GM21367 (cell line): ENCODE results near the gene CLUH.

Experiments used
- ATAC-seq: cut with Tn5 transposase; IDR thresholded peaks from one replicate; pipeline ENCODE4 v1.9.1; 2021; ENCODE audit not compliant: unreplicated experiment

The CLUH gene

DNA sequence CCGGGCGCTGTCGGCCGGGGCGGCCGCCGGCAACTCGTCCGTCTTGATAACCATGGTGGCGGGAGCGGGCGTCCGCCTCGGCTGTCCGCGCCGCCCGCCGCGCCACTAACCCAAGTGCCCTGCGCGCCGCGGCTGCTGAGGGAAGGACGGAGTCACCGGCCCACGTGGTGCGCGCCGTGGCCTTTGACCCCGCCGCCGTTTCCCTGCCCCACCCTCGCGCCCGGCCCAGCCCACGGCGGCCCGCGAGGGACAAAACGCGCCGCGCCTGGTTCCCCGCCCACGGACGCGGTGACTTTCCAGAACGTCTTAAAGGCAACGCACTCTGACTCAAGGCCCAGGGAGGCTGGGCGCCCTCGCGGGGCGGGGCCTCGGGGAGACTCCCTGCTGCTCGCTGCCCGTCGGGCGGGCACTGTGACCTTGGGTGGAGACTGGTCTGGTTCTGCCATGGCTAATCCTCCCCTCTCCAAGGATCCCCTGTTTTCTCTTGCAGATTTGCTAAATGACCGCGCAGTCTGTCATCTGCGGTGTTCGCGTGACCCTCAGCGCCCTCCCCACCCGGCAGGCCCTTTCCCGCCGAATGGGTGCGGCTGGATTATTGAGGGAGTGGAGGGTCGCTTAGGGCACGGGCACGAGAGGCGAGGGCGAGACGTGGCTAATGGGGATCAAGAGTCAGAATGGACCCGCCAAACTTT is at the start of gene CLUH:
Gene CLUH (minus strand): TSS at position 157 of the 692 bp plus-strand sequence. CDS start 103 bp downstream, at position 54.
- peak; percentile 52 for ATAC-seq

GRCh38 chr17:2758870-2759269 is 47.3 kb upstream of the CLUH start:
- ATAC-seq = no peak

- no peak for ATAC-seq
These were observed 44.5 kb upstream of the CLUH start for GRCh38 chr17:2755891-2756724.

- ATAC-seq = no peak
These were observed 39.9 kb upstream of the CLUH start for GRCh38 chr17:2751491-2751890.

DNA sequence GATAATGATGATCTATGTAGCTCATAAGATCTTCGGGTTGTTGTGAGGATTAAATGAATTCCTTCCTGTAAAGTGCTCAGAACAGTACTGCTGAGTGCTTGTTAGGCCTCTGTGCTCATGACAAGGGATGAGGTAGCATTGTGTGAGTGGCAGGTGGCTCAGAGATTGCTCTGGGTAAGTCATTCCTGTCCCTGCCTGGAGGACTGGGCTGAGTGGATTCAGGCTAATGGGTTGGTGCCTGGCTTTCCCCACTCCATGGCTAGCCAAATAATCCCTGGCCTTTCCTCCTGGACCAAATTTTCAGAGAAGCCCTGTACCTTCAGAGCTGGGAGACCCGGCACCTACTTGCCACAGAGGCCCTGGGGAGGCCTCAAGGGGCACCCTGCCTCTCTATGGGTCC is 39.2 kb upstream of the CLUH start:
- no peak for ATAC-seq

DNA sequence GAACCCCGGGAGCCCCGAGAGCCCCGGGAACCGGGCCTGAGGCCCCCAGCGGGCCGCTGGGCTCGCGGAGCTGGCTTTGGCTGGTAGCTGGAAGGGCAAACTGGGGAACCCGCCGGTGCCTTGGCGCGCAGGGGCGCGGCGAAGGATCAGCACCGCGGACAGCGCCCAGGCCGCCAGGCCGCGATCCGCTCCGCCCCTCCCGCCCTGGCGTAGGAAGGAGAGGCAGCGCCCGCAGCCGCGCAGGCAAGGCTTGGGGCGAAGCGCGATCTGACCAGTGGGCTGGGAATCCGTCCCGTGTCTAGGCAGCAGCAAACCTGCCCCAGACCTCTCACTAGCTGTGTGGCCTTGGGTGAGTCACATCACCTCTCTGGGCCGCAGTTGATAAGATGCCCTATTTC is 38.2 kb upstream of the CLUH start:
- ATAC-seq = no peak

GRCh38 chr17:2749058-2749783 is 37.7 kb upstream of the CLUH start, which contains the start of gene CCDC92B:
Gene CCDC92B (minus strand): TSS chr17:2749652. CDS start chr17:2735145, 14,507 bp downstream.
- ATAC-seq = no peak

DNA sequence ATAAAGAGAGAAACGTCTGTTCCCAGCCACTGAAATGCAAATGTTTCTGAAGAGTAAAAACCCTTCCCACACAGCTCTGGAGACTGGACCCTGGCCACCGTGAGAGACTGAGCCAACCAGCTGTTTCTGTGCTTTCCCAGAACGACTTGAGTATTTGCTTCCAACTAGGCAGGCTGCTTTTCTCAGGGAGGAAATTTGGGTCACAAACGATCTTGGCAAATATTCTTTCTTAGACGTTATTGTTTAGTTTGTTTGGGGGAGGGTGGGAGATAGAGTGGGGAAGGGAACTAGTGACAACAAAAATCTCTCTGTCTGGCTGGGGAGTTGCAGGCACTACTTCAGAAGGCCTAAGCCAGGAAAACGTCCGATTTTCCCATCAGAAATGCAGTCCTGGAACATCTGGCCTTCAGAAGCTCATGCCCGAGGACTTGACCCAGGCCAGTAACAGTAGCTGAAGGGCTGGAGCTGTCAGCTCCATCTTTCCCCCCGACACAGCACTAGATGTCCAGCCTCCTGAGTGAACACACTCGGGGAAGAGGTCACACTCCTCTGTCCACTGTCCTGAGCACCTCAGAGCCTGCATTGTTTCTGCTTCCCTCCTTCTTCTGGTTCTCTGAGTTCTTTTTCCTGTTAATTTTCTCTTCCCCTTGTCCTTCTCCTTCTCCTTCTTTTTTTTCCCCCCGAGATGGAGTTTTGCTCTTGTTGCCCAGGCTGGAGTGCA is 33.9 kb upstream of the CLUH start:
- no peak for ATAC-seq

- ATAC-seq = no peak
These were observed 26.1 kb upstream of the CLUH start for GRCh38 chr17:2737693-2738092.

DNA sequence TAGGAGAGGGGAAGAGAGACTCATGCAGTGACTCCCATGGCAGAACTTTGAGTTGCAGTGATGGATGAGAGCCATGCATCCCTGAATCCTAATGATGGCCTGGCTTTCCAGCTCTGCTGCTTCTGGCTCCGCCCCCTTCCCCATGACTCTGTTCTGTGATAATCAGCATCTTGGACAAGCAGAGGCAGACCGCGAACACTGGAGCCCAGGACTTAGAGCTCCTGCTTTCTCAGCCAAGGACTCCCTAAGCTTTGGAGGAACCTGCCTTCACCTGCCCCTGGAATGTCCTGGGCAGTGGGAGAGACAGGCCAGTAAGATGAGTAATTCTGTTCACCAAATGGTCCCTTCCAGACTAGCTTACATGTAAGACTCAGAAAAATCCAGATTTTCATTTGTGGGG is 25.4 kb upstream of the CLUH start:
- no peak for ATAC-seq

DNA sequence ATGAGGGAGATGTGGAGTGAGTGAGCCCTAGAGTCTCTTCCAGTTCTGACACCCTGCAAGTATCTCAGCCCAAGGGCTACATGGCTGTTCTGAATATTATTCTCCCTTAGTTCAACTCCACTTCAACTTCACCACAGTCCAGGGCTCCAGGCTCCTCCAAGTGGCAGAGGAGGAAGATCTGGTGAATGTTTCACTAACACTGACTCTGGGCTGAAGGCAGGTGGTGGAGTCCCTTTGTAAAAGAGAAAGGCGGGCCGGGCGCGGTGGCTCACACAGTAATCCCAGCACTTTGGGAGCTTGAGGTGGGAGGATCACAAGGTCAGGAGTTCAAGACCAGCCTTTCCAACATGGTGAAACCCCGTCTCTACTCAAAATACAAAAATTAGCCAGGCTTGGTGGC is 24.3 kb upstream of the CLUH start:
- no peak for ATAC-seq

- no peak for ATAC-seq
These were observed 23.4 kb upstream of the CLUH start for GRCh38 chr17:2734939-2735338.

GRCh38 chr17:2731807-2732206 is 20.2 kb upstream of the CLUH start:
- ATAC-seq = no peak

DNA sequence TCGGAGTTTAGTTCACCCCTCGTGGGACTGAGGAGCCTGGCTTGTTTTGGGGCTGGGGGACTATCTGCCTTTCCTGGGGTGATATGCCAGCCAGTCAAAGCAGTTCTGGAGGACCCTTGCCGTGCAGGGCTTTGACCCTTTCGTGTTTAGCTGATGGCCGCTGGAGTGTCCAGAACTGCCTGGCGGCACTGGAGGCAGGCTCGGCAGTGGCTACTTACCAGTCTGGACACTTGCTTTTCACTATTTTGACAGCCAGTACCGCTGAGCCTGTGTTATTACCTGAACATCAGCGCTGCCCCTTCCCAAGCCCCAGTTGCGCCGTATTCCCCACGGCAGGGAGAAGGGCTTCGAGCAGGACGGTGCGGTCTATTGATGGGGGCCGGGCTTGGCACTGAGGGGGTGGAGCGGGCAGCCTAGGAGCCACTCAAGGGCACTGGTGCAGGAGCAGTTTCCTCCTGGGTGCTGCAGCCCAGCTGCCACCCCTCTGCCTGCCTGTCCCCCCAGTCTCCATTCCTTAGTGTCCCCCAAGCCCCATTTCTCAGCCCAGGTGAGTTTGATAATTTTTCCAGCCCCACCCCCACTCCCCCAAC is 19.3 kb upstream of the CLUH start:
- ATAC-seq = no peak

GRCh38 chr17:2724784-2725164 is 13.2 kb upstream of the CLUH start:
- no peak for ATAC-seq

- no peak for ATAC-seq
These were observed 12.6 kb upstream of the CLUH start for GRCh38 chr17:2723997-2724783.

- ATAC-seq = no peak
These were observed 12.0 kb upstream of the CLUH start for GRCh38 chr17:2723505-2723996.

DNA sequence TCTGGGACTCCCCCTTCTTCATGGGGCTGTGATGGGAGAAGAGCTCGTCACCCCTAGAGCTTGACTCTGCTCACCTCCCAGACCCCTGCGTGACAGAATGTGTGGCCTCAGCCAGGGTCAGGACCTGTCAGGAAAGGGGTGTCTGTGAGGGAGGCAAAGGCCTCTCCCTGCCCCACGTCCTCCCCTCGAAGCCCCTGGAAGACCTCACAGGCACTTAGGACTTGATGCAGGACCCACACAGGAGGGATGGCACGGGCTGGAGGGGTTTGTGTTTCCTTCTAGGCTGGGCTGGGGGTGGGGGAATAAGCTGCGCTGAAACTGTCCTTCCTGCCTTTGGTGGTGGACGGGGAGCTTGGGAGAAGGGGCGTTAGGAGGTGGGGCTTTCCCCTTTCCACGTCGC is 11.0 kb upstream of the CLUH start:
- no peak for ATAC-seq

DNA sequence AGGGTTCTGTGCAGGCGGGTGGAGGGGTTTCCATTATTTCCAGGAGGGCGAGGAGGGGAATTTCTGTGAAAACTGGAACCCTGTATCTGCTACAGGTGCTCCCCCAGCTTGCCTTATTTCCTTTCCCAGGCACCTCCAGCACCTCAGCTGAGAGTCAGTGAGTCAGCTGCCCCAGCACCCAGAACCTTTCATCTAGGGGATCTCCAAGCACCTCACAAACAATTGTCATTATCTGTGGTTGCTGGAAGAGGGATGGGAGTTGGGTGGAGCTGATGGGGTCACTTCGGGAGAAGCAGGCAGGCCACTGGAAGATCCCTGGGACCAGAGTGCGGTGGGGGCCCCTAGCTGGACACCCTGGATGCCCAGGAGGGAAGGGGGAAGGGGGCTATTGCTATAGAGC is 10.0 kb upstream of the CLUH start:
- no peak for ATAC-seq

GRCh38 chr17:2719861-2720260 is 8.3 kb upstream of the CLUH start:
- no peak for ATAC-seq
